ENCODE results near the gene KDM1B.
A peak's percentile ranks its signal among the peaks of the same experiment; 100 is the strongest.

KDM1B gene

DNA sequence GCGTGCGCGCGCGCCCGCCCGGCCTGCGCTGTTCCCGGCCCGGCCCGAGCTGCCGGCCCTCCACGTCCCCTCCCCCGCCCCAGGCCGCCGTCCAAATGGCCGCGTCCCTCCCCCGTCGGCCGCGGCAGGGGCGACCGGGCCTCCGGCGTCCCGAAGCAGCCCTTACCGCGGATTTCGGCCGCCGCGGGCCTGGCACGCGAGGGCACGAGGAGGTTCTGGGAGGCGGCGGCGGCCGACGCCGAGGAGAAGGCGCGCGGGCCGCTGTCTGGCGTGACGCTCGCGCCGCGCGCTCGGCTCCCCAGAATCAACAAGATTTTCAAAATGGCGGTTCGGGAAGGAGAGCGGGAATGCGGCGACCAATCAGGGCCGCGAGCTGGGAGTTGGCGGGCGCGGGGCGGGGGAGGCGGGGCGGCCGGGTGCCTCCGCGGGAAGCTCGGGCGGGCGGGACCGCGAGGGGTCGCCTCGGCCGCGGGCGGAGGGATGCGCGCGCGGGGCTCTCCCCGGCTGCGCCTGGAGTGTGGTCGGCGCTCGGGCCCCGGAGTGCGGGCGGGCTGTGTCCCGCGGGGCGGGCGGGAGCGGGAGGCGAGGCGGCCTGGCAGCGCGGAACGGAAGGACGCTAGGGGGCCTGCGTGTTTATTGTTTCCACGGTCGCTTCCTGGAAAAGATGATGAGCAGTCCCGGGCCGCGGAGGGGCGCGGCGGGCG is 109.1 kb downstream of the KDM1B start, which contains the start of gene DEK (continued):
- TF ChIP-seq ZNF302 (tag by site-specific recombination; IDR thresholded peaks at IDR 0.05; ENCODE audit: low read depth) (no peak), ZNF473 (tag by site-specific recombination; IDR thresholded peaks at IDR 0.05) (no peak), ZNF16 (tag by site-specific recombination; IDR thresholded peaks at IDR 0.05; ENCODE audit: low read depth) (no peak), RBAK (tag by site-specific recombination; IDR thresholded peaks at IDR 0.05) (no peak), ZEB2 (tag by site-specific recombination; IDR thresholded peaks at IDR 0.05) (0 out of 2 replicates have a peak, but pooled peaks have one; percentile 71), ZNF510 (tag by site-specific recombination; IDR thresholded peaks at IDR 0.05; ENCODE audit: insufficient replicate concordance) (no peak), EGR2 (tag by site-specific recombination; IDR thresholded peaks at IDR 0.05; ENCODE audit: low read depth) (no peak), ZNF169 (tag by site-specific recombination; IDR thresholded peaks at IDR 0.05) (no peak), ZNF677 (tag by site-specific recombination; IDR thresholded peaks at IDR 0.05) (no peak), ZNF350 (tag by site-specific recombination; IDR thresholded peaks at IDR 0.05) (no peak), ZNF843 (tag by site-specific recombination; IDR thresholded peaks at IDR 0.05) (0 out of 2 replicates have a peak, but pooled peaks have one; percentile 28), GLIS1 (tag by site-specific recombination; IDR thresholded peaks at IDR 0.05) (peak; percentile 41; the same call in 1 of the 2 replicates), ZNF768 (tag by site-specific recombination; IDR thresholded peaks at IDR 0.05) (no peak), ZNF658 (tag by site-specific recombination; IDR thresholded peaks at IDR 0.05) (no peak), KLF9 (tag by site-specific recombination; IDR thresholded peaks at IDR 0.05; ENCODE audit: low read depth) (no peak), SALL2 (tag by site-specific recombination; IDR thresholded peaks at IDR 0.05; ENCODE audit: borderline replicate concordance) (no peak), ZBTB8A (tag by site-specific recombination; IDR thresholded peaks at IDR 0.05) (peak; percentile 91), GLI2 (tag by site-specific recombination; IDR thresholded peaks at IDR 0.05; ENCODE audit: borderline replicate concordance, low read depth) (no peak), ZBTB1 (tag by site-specific recombination; IDR thresholded peaks at IDR 0.05) (no peak), ZNF621 (tag by site-specific recombination; IDR thresholded peaks at IDR 0.05) (no peak), OVOL3 (tag by site-specific recombination; IDR thresholded peaks at IDR 0.05) (no peak), ZNF146 (tag by site-specific recombination; IDR thresholded peaks at IDR 0.05) (no peak), ZFHX2 (tag by site-specific recombination; conservative IDR thresholded peaks at IDR 0.05) (no peak), ZNF560 (tag by site-specific recombination; IDR thresholded peaks at IDR 0.05; ENCODE audit: borderline replicate concordance) (no peak), ZNF121 (tag by site-specific recombination; IDR thresholded peaks at IDR 0.05) (no peak)
- TF ChIP-seq, protein P1, sequence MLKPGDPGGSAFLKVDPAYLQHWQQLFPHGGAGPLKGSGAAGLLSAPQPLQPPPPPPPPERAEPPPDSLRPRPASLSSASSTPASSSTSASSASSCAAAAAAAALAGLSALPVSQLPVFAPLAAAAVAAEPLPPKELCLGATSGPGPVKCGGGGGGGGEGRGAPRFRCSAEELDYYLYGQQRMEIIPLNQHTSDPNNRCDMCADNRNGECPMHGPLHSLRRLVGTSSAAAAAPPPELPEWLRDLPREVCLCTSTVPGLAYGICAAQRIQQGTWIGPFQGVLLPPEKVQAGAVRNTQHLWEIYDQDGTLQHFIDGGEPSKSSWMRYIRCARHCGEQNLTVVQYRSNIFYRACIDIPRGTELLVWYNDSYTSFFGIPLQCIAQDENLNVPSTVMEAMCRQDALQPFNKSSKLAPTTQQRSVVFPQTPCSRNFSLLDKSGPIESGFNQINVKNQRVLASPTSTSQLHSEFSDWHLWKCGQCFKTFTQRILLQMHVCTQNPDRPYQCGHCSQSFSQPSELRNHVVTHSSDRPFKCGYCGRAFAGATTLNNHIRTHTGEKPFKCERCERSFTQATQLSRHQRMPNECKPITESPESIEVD (tag by site-specific recombination; IDR thresholded peaks at IDR 0.05): no peak
- TF ChIP-seq, protein P2, sequence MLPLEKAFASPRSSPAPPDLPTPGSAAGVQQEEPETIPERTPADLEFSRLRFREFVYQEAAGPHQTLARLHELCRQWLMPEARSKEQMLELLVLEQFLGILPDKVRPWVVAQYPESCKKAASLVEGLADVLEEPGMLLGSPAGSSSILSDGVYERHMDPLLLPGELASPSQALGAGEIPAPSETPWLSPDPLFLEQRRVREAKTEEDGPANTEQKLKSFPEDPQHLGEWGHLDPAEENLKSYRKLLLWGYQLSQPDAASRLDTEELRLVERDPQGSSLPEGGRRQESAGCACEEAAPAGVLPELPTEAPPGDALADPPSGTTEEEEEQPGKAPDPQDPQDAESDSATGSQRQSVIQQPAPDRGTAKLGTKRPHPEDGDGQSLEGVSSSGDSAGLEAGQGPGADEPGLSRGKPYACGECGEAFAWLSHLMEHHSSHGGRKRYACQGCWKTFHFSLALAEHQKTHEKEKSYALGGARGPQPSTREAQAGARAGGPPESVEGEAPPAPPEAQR (tag by site-specific recombination; IDR thresholded peaks at IDR 0.05): no peak
- TF ChIP-seq, protein P3, sequence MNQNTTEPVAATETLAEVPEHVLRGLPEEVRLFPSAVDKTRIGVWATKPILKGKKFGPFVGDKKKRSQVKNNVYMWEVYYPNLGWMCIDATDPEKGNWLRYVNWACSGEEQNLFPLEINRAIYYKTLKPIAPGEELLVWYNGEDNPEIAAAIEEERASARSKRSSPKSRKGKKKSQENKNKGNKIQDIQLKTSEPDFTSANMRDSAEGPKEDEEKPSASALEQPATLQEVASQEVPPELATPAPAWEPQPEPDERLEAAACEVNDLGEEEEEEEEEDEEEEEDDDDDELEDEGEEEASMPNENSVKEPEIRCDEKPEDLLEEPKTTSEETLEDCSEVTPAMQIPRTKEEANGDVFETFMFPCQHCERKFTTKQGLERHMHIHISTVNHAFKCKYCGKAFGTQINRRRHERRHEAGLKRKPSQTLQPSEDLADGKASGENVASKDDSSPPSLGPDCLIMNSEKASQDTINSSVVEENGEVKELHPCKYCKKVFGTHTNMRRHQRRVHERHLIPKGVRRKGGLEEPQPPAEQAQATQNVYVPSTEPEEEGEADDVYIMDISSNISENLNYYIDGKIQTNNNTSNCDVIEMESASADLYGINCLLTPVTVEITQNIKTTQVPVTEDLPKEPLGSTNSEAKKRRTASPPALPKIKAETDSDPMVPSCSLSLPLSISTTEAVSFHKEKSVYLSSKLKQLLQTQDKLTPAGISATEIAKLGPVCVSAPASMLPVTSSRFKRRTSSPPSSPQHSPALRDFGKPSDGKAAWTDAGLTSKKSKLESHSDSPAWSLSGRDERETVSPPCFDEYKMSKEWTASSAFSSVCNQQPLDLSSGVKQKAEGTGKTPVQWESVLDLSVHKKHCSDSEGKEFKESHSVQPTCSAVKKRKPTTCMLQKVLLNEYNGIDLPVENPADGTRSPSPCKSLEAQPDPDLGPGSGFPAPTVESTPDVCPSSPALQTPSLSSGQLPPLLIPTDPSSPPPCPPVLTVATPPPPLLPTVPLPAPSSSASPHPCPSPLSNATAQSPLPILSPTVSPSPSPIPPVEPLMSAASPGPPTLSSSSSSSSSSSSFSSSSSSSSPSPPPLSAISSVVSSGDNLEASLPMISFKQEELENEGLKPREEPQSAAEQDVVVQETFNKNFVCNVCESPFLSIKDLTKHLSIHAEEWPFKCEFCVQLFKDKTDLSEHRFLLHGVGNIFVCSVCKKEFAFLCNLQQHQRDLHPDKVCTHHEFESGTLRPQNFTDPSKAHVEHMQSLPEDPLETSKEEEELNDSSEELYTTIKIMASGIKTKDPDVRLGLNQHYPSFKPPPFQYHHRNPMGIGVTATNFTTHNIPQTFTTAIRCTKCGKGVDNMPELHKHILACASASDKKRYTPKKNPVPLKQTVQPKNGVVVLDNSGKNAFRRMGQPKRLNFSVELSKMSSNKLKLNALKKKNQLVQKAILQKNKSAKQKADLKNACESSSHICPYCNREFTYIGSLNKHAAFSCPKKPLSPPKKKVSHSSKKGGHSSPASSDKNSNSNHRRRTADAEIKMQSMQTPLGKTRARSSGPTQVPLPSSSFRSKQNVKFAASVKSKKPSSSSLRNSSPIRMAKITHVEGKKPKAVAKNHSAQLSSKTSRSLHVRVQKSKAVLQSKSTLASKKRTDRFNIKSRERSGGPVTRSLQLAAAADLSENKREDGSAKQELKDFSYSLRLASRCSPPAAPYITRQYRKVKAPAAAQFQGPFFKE (tag by site-specific recombination; IDR thresholded peaks at IDR 0.05; ENCODE audit: borderline replicate concordance): no peak
- TF ChIP-seq, protein P4, sequence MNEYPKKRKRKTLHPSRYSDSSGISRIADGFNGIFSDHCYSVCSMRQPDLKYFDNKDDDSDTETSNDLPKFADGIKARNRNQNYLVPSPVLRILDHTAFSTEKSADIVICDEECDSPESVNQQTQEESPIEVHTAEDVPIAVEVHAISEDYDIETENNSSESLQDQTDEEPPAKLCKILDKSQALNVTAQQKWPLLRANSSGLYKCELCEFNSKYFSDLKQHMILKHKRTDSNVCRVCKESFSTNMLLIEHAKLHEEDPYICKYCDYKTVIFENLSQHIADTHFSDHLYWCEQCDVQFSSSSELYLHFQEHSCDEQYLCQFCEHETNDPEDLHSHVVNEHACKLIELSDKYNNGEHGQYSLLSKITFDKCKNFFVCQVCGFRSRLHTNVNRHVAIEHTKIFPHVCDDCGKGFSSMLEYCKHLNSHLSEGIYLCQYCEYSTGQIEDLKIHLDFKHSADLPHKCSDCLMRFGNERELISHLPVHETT (tag by site-specific recombination; IDR thresholded peaks at IDR 0.05): no peak
- TF ChIP-seq, protein P5, sequence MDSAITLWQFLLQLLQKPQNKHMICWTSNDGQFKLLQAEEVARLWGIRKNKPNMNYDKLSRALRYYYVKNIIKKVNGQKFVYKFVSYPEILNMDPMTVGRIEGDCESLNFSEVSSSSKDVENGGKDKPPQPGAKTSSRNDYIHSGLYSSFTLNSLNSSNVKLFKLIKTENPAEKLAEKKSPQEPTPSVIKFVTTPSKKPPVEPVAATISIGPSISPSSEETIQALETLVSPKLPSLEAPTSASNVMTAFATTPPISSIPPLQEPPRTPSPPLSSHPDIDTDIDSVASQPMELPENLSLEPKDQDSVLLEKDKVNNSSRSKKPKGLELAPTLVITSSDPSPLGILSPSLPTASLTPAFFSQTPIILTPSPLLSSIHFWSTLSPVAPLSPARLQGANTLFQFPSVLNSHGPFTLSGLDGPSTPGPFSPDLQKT (IDR thresholded peaks at IDR 0.05; ENCODE audit: borderline replicate concordance, low read depth, low read length): no peak
